K562 (cell line): Measurements from ENCODE around the gene PPP6C. TPM values are rescaled to one million over a fixed set of nuclear protein-coding genes. Genes with fewer than 3 reads are reported as not detected.

Experiments
- ARID1B ChIP-seq: fragments of 450-650 bp; IDR thresholded peaks from 2 replicates; pipeline ENCODE4 v1.6.1; 2016; ENCODE audit warnings: antibody characterized with exemption, mild to moderate bottlenecking, inconsistent platforms
- HDAC8 ChIP-seq: fragments of 450-650 bp; IDR thresholded peaks from 2 replicates; pipeline ENCODE4 v1.6.1; 2016; ENCODE audit warnings: mild to moderate bottlenecking, missing genetic modification characterization, moderate library complexity, missing compliant biosample characterization
- KLF13 ChIP-seq: fragments of 450-650 bp; IDR thresholded peaks from 2 replicates; pipeline ENCODE4 v1.6.1; 2016; ENCODE audit warnings: missing genetic modification characterization, low read depth, mild to moderate bottlenecking, missing compliant biosample characterization, moderate library complexity, borderline replicate concordance
- MBD2 ChIP-seq: sonication (generic); IDR thresholded peaks from 2 replicates; pipeline ENCODE4 v1.6.1; 2016; ENCODE audit warnings: low read depth, borderline replicate concordance
- NCOA2 ChIP-seq, 2 experiments: fragments of 450-650 bp; IDR thresholded peaks; 2 replicates each; pipeline ENCODE4 v1.6.1; 2018; ENCODE audit warnings: mild to moderate bottlenecking in 2 of 2, moderate library complexity in 1 of 2; ENCODE audit not compliant: partially characterized antibody in 2 of 2
- NONO ChIP-seq, 2 experiments: fragments of 200-400 bp in 1 of 2; fragments of 450-650 bp in 1 of 2; formaldehyde crosslinking in 1 of 2; IDR thresholded peaks; 2 replicates each; pipeline ENCODE4 v1.6.1; 2017; ENCODE audit warnings: low read depth in 2 of 2, mild to moderate bottlenecking in 2 of 2, moderate library complexity in 2 of 2, low read length in 1 of 2
- NR4A1 ChIP-seq, 2 experiments: fragments of 250-450 bp in 1 of 2; fragments of 450-650 bp in 1 of 2; sonication (Bioruptor Pico) in 1 of 2; IDR thresholded peaks; 2 replicates each; pipeline versions ENCODE4 v1.4.0 to v1.6.1; 2016 to 2020; ENCODE audit warnings: mild to moderate bottlenecking in 2 of 2, missing compliant biosample characterization in 1 of 2, missing genetic modification characterization in 1 of 2, moderate library complexity in 1 of 2
- POLR2A ChIP-seq: fragments of 450-650 bp; conservative IDR thresholded peaks from 2 replicates; pipeline ENCODE4 v1.6.1; 2016
- POLR3G ChIP-seq: IDR thresholded peaks from 2 replicates; pipeline ENCODE4 v1.6.1; 2011; ENCODE audit not compliant: insufficient read length, insufficient replicate concordance; ENCODE audit errors: extremely low read depth
- RBM17 ChIP-seq: fragments of 200-400 bp; formaldehyde crosslinking; IDR thresholded peaks from 2 replicates; pipeline ENCODE4 v1.6.1; 2017; ENCODE audit warnings: low read depth, mild to moderate bottlenecking, low read length, borderline replicate concordance
- SMARCC2 ChIP-seq: fragments of 450-650 bp; IDR thresholded peaks from 2 replicates; pipeline ENCODE4 v1.6.1; 2017; ENCODE audit warnings: antibody characterized with exemption, moderate library complexity, mild to moderate bottlenecking, low read depth
- ZKSCAN3 ChIP-seq: fragments of 250-450 bp; sonication (Bioruptor Pico); IDR thresholded peaks from 2 replicates; pipeline ENCODE4 v1.4.0; 2020
- ZNF274 ChIP-seq: IDR thresholded peaks from 2 replicates; pipeline ENCODE4 v1.6.1; 2011; ENCODE audit warnings: low read depth, mild to moderate bottlenecking, low read length, moderate library complexity, borderline replicate concordance
- ZNF311 ChIP-seq: fragments of 250-450 bp; sonication (Bioruptor Pico); IDR thresholded peaks from 2 replicates; pipeline ENCODE4 v1.4.0; 2020; ENCODE audit warnings: mild to moderate bottlenecking, moderate library complexity
- ZNF347 ChIP-seq: fragments of 450-650 bp; formaldehyde crosslinking; IDR thresholded peaks from 2 replicates; pipeline ENCODE4 v1.4.0; 2020; ENCODE audit warnings: low read depth, mild to moderate bottlenecking, moderate library complexity
- polyA plus RNA-seq, 8 experiments: library from polyadenylated mRNA; depleted of rRNA in 4 of 8; stranded (reverse) in 5 of 8; unstranded in 3 of 8; fragments of >200 nt; fragmentation: Nextera tagmentation in 2 of 8; fragmentation: Illumina TruSeq in 1 of 8; extraction: Ambion mirVana in 2 of 8; extraction: Trizol in 1 of 8; gene quantifications; 2 replicates each; pipeline versions ENCODE4 v1.2.1 to v1.2.3, GENCODE V29; 2011 to 2014; ENCODE audit warnings: inconsistent platforms in 1 of 8, missing spikeins in 1 of 8
- total RNA-seq, 7 experiments: library from RNA; depleted of rRNA in 6 of 7; stranded (reverse); fragments of >200 nt in 6 of 7; fragmentation: Illumina TruSeq in 2 of 7; extraction: Trizol in 2 of 7; gene quantifications; 2 replicates each; pipeline versions ENCODE4 v1.2.1 to v1.2.3, GENCODE V29; 2011 to 2021; ENCODE audit warnings: low replicate concordance in 1 of 7
- TF ChIP-seq, protein P1 (sequence below): sonication (generic); formaldehyde crosslinking; IDR thresholded peaks from 2 replicates; pipeline ENCODE4 v1.8.0; 2023; ENCODE audit warnings: mild to moderate bottlenecking, missing genetic modification reagents
- TF ChIP-seq, protein P2 (sequence below): fragments of 200-600 bp; sonication (generic); IDR thresholded peaks from one replicate; pipeline ENCODE4 v1.6.1; 2012; ENCODE audit warnings: mild to moderate bottlenecking, low read depth, low read length, inconsistent platforms

PPP6C gene
- total and polyA plus RNA-seq, 9 of the 15 experiments (the other 6 are each of a cell fraction or from before 2014, with no cell fraction given), result 18.8 to 44.8 (median 38.3) TPM

DNA sequence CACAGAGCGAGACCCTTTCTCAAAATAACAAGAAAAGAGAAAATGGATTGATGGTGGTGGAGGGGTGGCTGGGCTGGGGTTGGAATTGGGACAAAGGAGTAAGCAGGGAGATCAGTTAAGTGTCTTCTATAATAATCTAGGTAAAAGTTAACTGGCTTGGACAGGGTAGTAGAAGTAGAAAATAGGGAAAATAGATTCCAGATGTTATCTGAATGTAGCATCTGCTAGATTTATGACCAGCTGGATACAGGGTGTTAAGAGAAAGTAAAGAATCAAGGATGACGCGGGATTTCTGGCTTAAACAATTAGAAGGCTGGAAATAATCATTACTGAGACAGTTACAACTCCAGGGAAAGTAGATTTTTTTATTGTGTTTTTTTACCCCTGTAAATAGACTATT is 13.0 kb downstream of the PPP6C start (continued):
- TF ChIP-seq POLR3G, result no peak
- TF ChIP-seq MBD2, result no peak
- TF ChIP-seq HDAC8 (tag), result no peak
- no peak for TF ChIP-seq NCOA2 (IDR thresholded peaks at IDR 0.05; ENCODE audit: partially characterized antibody in 2 of 2)
- no peak for TF ChIP-seq ZNF274
- no peak for TF ChIP-seq NONO (IDR thresholded peaks at IDR 0.05; ENCODE audit: low read depth in 2 of 2, low read length in 1 of 2)
- no peak for TF ChIP-seq RBM17
- TF ChIP-seq ZNF347 (CRISPR knock-in tag), result no peak
- no peak for TF ChIP-seq NR4A1 (CRISPR knock-in tag; IDR thresholded peaks at IDR 0.05)
- TF ChIP-seq NR4A1 (tag; IDR thresholded peaks at IDR 0.05), result no peak
- peak; percentile 30; the same call in 1 of the 2 replicates for TF ChIP-seq SMARCC2
- TF ChIP-seq, protein P1, sequence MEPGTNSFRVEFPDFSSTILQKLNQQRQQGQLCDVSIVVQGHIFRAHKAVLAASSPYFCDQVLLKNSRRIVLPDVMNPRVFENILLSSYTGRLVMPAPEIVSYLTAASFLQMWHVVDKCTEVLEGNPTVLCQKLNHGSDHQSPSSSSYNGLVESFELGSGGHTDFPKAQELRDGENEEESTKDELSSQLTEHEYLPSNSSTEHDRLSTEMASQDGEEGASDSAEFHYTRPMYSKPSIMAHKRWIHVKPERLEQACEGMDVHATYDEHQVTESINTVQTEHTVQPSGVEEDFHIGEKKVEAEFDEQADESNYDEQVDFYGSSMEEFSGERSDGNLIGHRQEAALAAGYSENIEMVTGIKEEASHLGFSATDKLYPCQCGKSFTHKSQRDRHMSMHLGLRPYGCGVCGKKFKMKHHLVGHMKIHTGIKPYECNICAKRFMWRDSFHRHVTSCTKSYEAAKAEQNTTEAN (CRISPR knock-in tag), result no peak
- TF ChIP-seq ARID1B, result peak; percentile 65; the same call in 1 of the 2 replicates
- TF ChIP-seq ZKSCAN3 (CRISPR knock-in tag), result no peak
- no peak for TF ChIP-seq KLF13
- TF ChIP-seq ZNF311, result no peak
- TF ChIP-seq POLR2A, result no peak
- TF ChIP-seq, protein P2, sequence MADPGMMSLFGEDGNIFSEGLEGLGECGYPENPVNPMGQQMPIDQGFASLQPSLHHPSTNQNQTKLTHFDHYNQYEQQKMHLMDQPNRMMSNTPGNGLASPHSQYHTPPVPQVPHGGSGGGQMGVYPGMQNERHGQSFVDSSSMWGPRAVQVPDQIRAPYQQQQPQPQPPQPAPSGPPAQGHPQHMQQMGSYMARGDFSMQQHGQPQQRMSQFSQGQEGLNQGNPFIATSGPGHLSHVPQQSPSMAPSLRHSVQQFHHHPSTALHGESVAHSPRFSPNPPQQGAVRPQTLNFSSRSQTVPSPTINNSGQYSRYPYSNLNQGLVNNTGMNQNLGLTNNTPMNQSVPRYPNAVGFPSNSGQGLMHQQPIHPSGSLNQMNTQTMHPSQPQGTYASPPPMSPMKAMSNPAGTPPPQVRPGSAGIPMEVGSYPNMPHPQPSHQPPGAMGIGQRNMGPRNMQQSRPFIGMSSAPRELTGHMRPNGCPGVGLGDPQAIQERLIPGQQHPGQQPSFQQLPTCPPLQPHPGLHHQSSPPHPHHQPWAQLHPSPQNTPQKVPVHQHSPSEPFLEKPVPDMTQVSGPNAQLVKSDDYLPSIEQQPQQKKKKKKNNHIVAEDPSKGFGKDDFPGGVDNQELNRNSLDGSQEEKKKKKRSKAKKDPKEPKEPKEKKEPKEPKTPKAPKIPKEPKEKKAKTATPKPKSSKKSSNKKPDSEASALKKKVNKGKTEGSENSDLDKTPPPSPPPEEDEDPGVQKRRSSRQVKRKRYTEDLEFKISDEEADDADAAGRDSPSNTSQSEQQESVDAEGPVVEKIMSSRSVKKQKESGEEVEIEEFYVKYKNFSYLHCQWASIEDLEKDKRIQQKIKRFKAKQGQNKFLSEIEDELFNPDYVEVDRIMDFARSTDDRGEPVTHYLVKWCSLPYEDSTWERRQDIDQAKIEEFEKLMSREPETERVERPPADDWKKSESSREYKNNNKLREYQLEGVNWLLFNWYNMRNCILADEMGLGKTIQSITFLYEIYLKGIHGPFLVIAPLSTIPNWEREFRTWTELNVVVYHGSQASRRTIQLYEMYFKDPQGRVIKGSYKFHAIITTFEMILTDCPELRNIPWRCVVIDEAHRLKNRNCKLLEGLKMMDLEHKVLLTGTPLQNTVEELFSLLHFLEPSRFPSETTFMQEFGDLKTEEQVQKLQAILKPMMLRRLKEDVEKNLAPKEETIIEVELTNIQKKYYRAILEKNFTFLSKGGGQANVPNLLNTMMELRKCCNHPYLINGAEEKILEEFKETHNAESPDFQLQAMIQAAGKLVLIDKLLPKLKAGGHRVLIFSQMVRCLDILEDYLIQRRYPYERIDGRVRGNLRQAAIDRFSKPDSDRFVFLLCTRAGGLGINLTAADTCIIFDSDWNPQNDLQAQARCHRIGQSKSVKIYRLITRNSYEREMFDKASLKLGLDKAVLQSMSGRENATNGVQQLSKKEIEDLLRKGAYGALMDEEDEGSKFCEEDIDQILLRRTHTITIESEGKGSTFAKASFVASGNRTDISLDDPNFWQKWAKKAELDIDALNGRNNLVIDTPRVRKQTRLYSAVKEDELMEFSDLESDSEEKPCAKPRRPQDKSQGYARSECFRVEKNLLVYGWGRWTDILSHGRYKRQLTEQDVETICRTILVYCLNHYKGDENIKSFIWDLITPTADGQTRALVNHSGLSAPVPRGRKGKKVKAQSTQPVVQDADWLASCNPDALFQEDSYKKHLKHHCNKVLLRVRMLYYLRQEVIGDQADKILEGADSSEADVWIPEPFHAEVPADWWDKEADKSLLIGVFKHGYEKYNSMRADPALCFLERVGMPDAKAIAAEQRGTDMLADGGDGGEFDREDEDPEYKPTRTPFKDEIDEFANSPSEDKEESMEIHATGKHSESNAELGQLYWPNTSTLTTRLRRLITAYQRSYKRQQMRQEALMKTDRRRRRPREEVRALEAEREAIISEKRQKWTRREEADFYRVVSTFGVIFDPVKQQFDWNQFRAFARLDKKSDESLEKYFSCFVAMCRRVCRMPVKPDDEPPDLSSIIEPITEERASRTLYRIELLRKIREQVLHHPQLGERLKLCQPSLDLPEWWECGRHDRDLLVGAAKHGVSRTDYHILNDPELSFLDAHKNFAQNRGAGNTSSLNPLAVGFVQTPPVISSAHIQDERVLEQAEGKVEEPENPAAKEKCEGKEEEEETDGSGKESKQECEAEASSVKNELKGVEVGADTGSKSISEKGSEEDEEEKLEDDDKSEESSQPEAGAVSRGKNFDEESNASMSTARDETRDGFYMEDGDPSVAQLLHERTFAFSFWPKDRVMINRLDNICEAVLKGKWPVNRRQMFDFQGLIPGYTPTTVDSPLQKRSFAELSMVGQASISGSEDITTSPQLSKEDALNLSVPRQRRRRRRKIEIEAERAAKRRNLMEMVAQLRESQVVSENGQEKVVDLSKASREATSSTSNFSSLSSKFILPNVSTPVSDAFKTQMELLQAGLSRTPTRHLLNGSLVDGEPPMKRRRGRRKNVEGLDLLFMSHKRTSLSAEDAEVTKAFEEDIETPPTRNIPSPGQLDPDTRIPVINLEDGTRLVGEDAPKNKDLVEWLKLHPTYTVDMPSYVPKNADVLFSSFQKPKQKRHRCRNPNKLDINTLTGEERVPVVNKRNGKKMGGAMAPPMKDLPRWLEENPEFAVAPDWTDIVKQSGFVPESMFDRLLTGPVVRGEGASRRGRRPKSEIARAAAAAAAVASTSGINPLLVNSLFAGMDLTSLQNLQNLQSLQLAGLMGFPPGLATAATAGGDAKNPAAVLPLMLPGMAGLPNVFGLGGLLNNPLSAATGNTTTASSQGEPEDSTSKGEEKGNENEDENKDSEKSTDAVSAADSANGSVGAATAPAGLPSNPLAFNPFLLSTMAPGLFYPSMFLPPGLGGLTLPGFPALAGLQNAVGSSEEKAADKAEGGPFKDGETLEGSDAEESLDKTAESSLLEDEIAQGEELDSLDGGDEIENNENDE, result no peak
